Measurements from ENCODE around the gene MAP7D2. TPM values are rescaled to one million over a fixed set of nuclear protein-coding genes. Genes with fewer than 3 reads are reported as not detected.

Gene MAP7D2
- total and polyA plus RNA-seq, 9 of the 15 experiments (the other 6 are each of a cell fraction or from before 2014, with no cell fraction given) = 0.01 to 0.04 (median 0.03) TPM; not detected in 4

DNA sequence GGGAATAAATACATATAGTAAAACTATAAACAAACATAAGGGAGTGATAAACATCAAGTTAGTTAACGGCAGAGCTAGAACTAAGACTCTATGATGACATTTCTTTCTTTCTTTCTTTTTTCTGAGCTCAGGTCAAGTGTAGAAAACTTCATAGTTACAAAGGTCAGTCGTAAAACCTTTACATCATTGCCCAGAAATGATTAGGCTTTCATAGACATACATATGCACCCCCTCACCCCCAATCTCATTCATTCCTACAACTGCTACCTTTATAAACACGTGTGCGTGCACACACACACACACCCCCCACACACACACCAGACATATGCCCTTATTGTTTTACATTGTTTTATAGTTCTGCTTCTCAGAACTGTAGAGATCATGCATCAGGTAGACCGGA lies 19.2 kb upstream of the MAP7D2 start (continued):
- TF ChIP-seq ATF1 (CRISPR knock-in tag; IDR thresholded peaks at IDR 0.05) (no peak), ATF1 (tag; IDR thresholded peaks at IDR 0.05) (no peak)
- TF ChIP-seq, protein P1, sequence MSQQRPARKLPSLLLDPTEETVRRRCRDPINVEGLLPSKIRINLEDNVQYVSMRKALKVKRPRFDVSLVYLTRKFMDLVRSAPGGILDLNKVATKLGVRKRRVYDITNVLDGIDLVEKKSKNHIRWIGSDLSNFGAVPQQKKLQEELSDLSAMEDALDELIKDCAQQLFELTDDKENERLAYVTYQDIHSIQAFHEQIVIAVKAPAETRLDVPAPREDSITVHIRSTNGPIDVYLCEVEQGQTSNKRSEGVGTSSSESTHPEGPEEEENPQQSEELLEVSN (IDR thresholded peaks at IDR 0.05; ENCODE audit: borderline replicate concordance in 1 of 2, extremely low read depth in 1 of 2, insufficient read depth in 1 of 2, insufficient read length in 1 of 2, low read depth in 1 of 2, low read length in 1 of 2, poor library complexity in 1 of 2, severe bottlenecking in 1 of 2) = no peak

DNA sequence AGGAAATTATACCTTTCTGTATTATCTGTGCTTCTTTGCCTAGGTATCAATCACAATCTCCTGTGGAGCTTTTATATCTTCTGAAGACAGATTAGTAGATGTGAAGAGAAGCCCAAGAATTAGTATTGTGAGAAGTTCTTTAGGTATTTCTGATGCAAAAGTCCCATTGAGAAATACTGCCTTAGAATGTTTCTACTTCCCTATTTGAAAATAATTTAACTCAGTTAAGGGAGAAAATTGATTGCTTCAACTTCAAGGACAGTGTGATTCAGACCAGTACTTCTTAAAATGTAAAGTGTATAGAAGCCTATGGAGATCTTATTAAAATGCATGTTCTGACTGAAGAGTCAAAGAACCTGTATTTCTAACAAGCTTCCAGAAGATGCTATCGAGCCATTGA lies 16.0 kb upstream of the MAP7D2 start:
- CTCF ChIA-PET (ENCODE audit: low intra/inter-chr PET ratio) = no interaction called here
- Histone ChIP-seq H3K4me1 (replicated peaks in 1 of 2; ENCODE audit: control insufficient read depth in 2 of 2, insufficient read depth in 2 of 2, low read length in 2 of 2) (peaks cover 0 to 3% of the 10 kb centered on the region in 2 experiments; a peak in 2 of 5 replicates), H4K20me1 (replicated peaks; ENCODE audit: control insufficient read depth, insufficient read depth, low read length) (no peaks in the 10 kb centered on the region; the same call in 1 of the 2 replicates), H3K4me2 (ENCODE audit: insufficient read depth, low read length) (no peak overlapping the region), H3K4me3 (no peak overlapping the region), H3K9me3 (replicated peaks; ENCODE audit: control insufficient read depth, insufficient read depth, low read depth, low read length) (no peaks in the 10 kb centered on the region), H3K36me3 (ENCODE audit: control insufficient read depth, insufficient read depth, low read length) (peaks cover 89% of the 10 kb centered on the region), H3K27ac (ENCODE audit: extremely low read depth, low read depth, low read length) (no peak overlapping the region), H3K9me1 (ENCODE audit: control insufficient read depth, insufficient read depth, low read length) (no peaks in the 10 kb centered on the region), H3K79me2 (ENCODE audit: control insufficient read depth, insufficient read depth, low read length) (peaks cover 21% of the 10 kb centered on the region), H3K9ac (ENCODE audit: insufficient read depth in 1 of 2, low read depth in 2 of 2, low read length in 2 of 2) (no peak overlapping the region), H2AFZ (ENCODE audit: low read depth, low read length) (no peak overlapping the region), H3K27me3 (ENCODE audit: control insufficient read depth in 2 of 2, insufficient read depth in 2 of 2, low read length in 2 of 2) (no peaks in the 10 kb centered on the region)
- ATAC-seq (no peak), FAIRE-seq (no peak), DNase-seq (ENCODE audit: extremely low read depth in 1 of 4, low spot score in 3 of 4) (no peak)
- no CpG with 5 or more reads among the region's 1 CpG for WGBS (ENCODE audit: insufficient coverage, low coverage, missing lambda C conversion rate)
- no TSS peak for BruUV-seq (replicated peaks)
- POLR2A ChIA-PET = interaction anchor here (1.1 to 1.2 kb wide), 2 partner anchors 9 to 18 kb away, joined by 3 read pairs; partner anchors contain the start of gene EIF1AX
- in situ Hi-C loops (cut with MboI) = no loop called here
- TF ChIP-seq, protein P2, sequence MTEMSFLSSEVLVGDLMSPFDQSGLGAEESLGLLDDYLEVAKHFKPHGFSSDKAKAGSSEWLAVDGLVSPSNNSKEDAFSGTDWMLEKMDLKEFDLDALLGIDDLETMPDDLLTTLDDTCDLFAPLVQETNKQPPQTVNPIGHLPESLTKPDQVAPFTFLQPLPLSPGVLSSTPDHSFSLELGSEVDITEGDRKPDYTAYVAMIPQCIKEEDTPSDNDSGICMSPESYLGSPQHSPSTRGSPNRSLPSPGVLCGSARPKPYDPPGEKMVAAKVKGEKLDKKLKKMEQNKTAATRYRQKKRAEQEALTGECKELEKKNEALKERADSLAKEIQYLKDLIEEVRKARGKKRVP (CRISPR knock-in tag; IDR thresholded peaks at IDR 0.05) = no peak
- TF ChIP-seq NR2C1 (IDR thresholded peaks at IDR 0.05) (no peak), NR2C1 (tag; IDR thresholded peaks at IDR 0.05) (no peak), ZBTB5 (IDR thresholded peaks at IDR 0.05) (no peak), SETDB1 (IDR thresholded peaks at IDR 0.05; ENCODE audit: low read length) (no peak), RCOR1 (IDR thresholded peaks at IDR 0.05; ENCODE audit: borderline replicate concordance in 1 of 2, low read depth in 2 of 2, low read length in 2 of 2) (no peak), PTBP1 (IDR thresholded peaks at IDR 0.05; ENCODE audit: low read depth, low read length) (no peak), ELF4 (CRISPR knock-in tag; IDR thresholded peaks at IDR 0.05) (no peak), ZEB2 (IDR thresholded peaks at IDR 0.05) (no peak)
- TF ChIP-seq, protein P3, sequence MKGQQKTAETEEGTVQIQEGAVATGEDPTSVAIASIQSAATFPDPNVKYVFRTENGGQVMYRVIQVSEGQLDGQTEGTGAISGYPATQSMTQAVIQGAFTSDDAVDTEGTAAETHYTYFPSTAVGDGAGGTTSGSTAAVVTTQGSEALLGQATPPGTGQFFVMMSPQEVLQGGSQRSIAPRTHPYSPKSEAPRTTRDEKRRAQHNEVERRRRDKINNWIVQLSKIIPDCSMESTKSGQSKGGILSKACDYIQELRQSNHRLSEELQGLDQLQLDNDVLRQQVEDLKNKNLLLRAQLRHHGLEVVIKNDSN (CRISPR knock-in tag; IDR thresholded peaks at IDR 0.05) = no peak
- TF ChIP-seq, protein P4, sequence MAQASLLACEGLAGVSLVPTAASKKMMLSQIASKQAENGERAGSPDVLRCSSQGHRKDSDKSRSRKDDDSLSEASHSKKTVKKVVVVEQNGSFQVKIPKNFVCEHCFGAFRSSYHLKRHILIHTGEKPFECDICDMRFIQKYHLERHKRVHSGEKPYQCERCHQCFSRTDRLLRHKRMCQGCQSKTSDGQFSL (CRISPR knock-in tag; IDR thresholded peaks at IDR 0.05) = no peak
- TF ChIP-seq, protein P4 (tag; IDR thresholded peaks at IDR 0.05) = no peak
- intact Hi-C loops (cut with micrococcal nuclease) = no loop called here
